NAMALWA (cell line): ENCODE data around the gene SLC11A2.
"Not testable (repeated sequence)": the region's sequence is repeated elsewhere in the genome, so short reads cannot be mapped to it uniquely, and the experiment has no call there.

Experiments used
- DNase-seq: peaks from one replicate; pipeline ENCODE4 v3.0.0-alpha.2; 2015; ENCODE audit warnings: low spot score

SLC11A2 gene

DNA sequence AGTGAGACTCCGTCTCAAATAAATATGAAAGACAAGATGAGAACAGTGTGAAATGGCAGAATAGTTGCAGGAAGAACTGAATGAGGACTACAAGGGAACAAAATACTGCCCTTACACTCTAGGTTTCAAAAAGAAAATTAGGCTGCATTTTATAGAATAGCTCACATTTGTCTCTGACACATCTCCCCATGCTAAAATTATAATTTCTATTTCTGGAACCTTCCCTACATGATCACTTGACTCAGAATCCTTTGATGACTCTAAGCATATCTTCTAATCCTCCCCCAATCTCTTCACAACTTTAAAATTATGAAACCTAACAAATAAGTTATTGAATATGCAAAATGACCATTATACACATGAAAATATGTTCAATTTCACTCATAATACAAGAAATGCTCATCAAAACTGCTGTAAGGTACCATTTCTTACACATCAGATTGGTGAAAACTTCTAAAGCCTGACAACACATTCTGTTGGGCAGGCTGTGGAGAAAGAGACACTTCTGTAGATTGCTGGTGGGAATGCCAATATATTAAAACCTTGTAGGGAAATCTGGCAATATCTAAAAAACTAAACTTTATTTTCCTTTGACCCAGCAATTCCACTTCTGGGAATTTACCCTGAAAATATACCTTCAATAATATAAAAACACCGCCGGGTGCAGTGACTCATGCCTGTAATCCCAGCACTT is 78.1 kb downstream of the SLC11A2 start:
- DNase-seq, result no peak

DNA sequence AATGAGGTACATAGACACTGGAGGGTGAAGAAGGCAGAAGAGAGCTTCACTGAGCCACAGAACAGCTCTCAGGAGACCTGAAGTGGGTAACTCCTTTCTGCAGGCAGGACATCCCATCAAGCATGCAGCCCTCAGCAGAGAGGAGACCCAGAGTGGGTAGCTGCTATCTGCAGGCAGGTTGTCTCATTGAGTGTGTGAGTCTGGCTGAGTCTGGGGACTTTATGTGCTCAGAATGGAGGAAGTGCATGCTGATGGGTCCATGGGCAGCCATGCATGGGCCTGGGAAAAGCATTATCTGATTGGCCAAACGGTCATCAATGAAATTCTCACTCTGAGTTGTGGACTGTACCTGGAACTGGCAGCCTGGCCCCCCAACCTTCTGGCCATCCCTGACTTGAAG is 88.5 kb downstream of the SLC11A2 start:
- no peak for DNase-seq

DNA sequence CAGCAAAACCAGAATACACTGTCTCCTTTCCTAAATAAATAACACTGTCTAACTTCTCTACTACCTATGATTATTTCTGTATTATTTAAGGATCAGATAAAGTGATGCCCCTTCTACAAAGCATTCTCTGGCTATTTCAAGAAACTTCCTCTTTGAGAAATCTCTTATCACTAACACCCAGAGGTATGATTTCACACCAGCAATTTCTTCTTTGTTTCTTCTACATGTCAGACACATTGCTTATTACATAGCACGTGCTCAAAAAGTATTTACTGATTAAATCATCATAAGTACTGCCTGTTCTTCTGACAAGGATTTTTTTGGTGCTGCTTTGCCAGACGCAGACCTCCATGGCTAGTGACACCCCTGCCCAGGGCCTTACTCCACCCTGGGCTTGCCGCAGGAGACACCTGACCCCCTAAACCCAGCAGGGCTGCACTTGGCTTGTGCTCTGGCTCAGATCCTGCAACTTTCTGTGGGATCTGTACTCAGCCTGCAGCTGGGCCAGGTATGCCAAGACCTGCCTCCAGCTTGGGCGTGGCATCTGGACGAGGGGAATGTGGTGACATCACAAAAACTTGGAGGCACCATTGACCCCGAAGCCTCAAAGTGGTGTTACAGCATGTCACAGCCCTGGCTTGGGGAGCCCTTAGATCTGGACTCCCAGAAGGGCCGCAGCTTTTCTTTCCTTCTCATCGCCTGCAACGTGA is 89.2 kb downstream of the SLC11A2 start:
- DNase-seq, result no peak

DNA sequence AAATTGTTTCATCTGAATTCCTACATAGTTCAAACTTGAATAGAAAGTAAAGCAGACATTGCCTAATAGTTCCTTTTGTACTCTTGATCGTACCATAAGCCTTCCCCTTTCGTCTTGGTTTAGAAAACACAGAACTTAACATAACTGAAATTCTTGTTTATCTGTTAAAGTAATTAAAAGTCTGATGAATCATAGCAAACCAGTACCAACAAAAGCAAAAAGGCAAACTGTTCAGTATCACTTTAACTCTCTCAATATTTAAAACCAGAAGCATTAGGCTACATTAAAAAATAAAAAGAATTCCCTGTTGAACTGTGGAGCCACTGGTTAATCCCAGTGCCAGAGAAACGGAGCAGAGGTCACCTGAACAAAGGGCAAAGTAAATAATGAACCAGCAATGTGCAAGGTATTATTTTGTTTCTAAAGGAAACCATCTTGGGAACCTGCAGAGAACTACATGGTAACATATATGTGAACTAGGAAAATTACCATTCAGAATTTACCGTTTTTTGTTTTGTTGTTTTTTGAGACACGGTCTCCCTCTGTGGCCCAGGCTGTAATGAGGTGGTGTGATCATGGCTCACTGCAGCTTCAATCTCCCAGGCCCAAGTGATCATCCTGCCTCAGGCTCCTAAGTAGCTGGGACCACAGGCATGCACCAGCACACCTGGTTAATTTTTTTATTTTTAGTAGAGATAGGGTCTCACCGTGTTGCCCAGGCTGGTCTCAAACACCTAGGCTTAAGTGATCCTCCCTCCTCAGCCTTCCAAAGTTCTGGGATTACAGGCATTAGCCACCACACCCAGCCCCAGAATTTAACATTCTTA is 91.0 kb downstream of the SLC11A2 start:
- no peak for DNase-seq

DNA sequence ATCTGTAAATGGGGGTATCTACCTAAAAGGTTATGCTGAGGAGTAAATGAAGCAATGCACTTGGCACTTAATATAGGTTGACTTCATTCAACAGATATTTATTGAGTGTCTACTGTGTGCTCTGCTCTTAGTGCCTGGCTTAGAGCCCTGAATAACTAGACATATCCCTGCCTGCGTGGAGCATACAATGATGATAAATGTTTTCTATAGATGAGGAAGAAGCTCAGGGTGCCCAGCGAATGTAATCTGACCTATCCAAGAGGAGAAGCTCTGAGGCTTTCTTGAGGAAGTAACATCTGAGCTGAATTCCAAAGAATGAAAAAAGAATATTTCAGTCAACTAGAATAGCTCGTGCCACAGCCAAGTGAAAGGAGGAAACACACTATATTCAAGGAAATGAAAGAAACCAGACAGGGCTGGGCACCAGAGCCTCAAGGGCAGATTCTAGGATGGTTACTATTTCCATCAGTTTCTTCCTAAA is 91.8 kb downstream of the SLC11A2 start:
- no peak for DNase-seq

DNA sequence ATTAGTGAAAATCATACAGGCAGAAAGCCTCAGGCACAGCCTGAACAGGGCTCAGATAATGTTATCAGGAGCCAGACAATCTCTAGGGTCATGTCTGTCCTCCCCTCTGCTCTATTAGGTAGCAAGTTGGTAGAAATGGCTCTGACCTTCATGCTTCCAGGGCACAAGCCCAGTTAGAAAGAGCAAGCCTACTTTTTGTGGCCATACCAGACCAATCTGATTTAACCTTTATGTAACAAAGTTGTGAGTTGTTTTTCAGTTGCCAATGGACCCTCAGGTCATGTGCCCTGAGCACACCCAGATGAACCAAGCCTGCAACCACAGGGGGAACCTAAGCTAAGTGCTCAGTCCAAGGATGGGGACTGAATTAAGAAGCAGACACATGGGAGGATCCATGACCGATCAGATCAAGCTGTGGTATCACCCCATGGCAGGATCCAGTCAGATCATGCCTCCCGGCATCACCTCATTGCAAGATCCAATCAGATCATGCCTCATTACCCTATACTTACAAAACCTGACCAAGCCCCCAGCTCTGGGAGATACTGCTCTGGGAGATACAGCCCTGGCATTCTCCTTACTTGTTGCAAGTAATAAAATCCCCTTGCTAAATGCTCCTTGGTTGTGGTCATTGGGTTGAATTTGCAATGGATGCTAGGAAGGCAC is 92.6 kb downstream of the SLC11A2 start:
- DNase-seq, result no peak

DNA sequence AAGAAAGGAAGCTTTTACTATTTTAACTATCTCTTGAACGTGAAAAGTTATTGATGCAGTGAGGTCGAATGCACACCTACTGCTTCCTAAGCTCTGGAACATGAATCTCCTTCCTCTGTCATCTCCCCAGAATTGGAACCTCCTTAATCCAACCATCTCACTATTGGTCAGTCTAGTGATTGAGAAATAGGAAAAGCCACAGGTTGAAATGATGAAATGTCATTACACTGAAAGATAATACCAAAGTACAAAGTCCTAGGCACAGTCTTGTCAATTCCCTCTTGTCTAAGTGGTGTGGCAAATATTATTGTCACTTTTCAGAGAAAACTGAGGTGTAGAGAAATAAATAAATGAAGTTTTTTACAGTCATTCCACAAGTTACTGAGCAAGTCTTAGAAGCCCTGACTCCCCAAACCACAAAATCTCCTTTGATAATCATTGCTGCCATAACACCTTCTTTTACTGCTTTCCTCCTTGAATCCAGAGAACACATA is 93.3 kb downstream of the SLC11A2 start:
- no peak for DNase-seq

DNA sequence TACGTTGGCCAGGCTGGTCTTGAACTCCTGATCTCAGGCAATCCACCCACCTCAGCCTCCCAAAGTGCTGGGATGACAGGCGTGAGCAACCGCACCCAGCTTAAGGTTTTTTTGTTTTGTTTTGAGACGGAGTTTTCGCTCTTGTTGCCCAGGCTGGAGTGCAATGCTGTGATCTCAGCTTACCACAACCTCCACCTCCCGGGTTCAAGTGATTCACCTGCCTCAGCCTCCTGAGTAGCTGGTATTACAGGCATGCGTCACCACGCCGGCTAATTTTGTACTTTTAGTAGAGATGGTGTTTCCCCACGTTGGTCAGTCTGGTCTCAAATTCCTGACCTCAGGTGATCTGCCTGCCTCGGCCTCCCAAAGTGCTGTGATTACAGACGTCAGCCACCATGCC is 95.7 kb downstream of the SLC11A2 start:
- not testable (repeated sequence) for DNase-seq

DNA sequence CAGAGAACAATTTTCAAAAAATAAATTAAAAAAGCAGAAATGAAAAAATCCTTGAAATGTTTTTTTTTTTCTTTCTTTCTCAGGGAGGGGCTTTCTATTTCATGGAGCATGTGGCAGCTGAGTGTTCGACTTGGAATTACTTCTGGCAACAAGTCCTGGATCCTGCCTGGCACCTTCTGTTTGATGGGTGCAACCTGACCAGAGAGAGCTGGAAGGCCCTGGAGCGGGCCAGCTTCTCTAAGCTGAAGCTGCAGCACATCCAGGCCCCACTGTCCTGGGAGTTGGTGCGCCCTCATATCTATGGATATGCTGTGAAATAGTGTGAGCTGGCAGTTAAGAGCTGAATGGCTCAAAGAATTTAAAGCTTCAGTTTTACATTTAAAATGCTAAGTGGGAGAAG is 96.4 kb downstream of the SLC11A2 start:
- DNase-seq, result no peak
